Measurements from ENCODE around the gene CBR3. TPM values are rescaled to one million over a fixed set of nuclear protein-coding genes. Genes with fewer than 3 reads are reported as not detected.

Gene CBR3
- total and polyA plus RNA-seq, 2 of the 13 experiments (the other 11 are each of a cell fraction or from before 2014, with no cell fraction given), result not detected

- TF ChIP-seq DZIP1 (CRISPR knock-in tag; IDR thresholded peaks at IDR 0.05), result no peak
- TF ChIP-seq BHLHE40 (IDR thresholded peaks at IDR 0.05; ENCODE audit: low read length), result peak; percentile 76; the same call in 1 of the 2 replicates
- TF ChIP-seq BCL6 (CRISPR knock-in tag; IDR thresholded peaks at IDR 0.05), result peak; percentile 58
- peak; percentile 76 for TF ChIP-seq RXRB (CRISPR knock-in tag; IDR thresholded peaks at IDR 0.05; ENCODE audit: borderline replicate concordance)
- TF ChIP-seq ZNF652 (CRISPR knock-in tag; IDR thresholded peaks at IDR 0.05; ENCODE audit: borderline replicate concordance, low read depth), result 0 out of 2 replicates have a peak, but pooled peaks have one; percentile 11
- TF ChIP-seq ZNF263 (CRISPR knock-in tag; IDR thresholded peaks at IDR 0.05), result no peak
- TF ChIP-seq ZNF350 (CRISPR knock-in tag; IDR thresholded peaks at IDR 0.05; ENCODE audit: borderline replicate concordance, low read depth), result no peak
- TF ChIP-seq, protein P1, sequence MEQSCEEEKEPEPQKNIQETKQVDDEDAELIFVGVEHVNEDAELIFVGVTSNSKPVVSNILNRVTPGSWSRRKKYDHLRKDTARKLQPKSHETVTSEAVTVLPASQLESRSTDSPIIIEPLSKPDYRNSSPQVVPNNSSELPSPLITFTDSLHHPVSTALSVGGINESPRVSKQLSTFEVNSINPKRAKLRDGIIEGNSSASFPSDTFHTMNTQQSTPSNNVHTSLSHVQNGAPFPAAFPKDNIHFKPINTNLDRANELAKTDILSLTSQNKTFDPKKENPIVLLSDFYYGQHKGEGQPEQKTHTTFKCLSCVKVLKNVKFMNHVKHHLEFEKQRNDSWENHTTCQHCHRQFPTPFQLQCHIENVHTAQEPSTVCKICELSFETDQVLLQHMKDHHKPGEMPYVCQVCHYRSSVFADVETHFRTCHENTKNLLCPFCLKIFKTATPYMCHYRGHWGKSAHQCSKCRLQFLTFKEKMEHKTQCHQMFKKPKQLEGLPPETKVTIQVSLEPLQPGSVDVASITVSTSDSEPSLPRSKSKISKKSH (CRISPR knock-in tag; IDR thresholded peaks at IDR 0.05; ENCODE audit: borderline replicate concordance), result no peak
- no peak for TF ChIP-seq ZNF570 (CRISPR knock-in tag; IDR thresholded peaks at IDR 0.05; ENCODE audit: borderline replicate concordance)
- TF ChIP-seq, protein P2, sequence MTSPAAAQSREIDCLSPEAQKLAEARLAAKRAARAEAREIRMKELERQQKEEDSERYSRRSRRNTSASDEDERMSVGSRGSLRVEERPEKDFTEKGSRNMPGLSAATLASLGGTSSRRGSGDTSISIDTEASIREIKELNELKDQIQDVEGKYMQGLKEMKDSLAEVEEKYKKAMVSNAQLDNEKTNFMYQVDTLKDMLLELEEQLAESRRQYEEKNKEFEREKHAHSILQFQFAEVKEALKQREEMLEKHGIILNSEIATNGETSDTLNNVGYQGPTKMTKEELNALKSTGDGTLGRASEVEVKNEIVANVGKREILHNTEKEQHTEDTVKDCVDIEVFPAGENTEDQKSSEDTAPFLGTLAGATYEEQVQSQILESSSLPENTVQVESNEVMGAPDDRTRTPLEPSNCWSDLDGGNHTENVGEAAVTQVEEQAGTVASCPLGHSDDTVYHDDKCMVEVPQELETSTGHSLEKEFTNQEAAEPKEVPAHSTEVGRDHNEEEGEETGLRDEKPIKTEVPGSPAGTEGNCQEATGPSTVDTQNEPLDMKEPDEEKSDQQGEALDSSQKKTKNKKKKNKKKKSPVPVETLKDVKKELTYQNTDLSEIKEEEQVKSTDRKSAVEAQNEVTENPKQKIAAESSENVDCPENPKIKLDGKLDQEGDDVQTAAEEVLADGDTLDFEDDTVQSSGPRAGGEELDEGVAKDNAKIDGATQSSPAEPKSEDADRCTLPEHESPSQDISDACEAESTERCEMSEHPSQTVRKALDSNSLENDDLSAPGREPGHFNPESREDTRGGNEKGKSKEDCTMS (CRISPR knock-in tag; conservative IDR thresholded peaks at IDR 0.05), result no peak
- TF ChIP-seq TCF12 (IDR thresholded peaks at IDR 0.05), result no peak
- no peak for TF ChIP-seq TCF12 (CRISPR knock-in tag; IDR thresholded peaks at IDR 0.05)
- no peak; the same call in 1 of the 2 replicates for TF ChIP-seq FOXO1 (CRISPR knock-in tag; IDR thresholded peaks at IDR 0.05)
- peak; percentile 51 for TF ChIP-seq NR2F6 (IDR thresholded peaks at IDR 0.05)
- peak; percentile 57; the same call in 1 of the 2 replicates for TF ChIP-seq NR2F6 (CRISPR knock-in tag; IDR thresholded peaks at IDR 0.05)
- TF ChIP-seq HHEX (CRISPR knock-in tag; IDR thresholded peaks at IDR 0.05), result no peak
- TF ChIP-seq HOXA7 (CRISPR knock-in tag; IDR thresholded peaks at IDR 0.05), result no peak
- no peak for TF ChIP-seq PHF20 (CRISPR knock-in tag; IDR thresholded peaks at IDR 0.05)
- no peak for TF ChIP-seq ZNF468 (CRISPR knock-in tag; IDR thresholded peaks at IDR 0.05)
- TF ChIP-seq PBX3 (CRISPR knock-in tag; IDR thresholded peaks at IDR 0.05; ENCODE audit: borderline replicate concordance), result no peak
- no peak for TF ChIP-seq SUZ12 (IDR thresholded peaks at IDR 0.05; ENCODE audit: low read depth, low read length)
- TF ChIP-seq ZNF124 (CRISPR knock-in tag; IDR thresholded peaks at IDR 0.05), result 0 out of 2 replicates have a peak, but pooled peaks have one; percentile 32
- TF ChIP-seq DPF2 (CRISPR knock-in tag; IDR thresholded peaks at IDR 0.05; ENCODE audit: borderline replicate concordance, low read depth), result no peak
Measured at GRCh38 chr21:36163750-36164741, 29.2 kb downstream of the CBR3 start (continued).
